ENCODE measurements around the gene TSHZ2.
"Not testable (repeated sequence)": the region's sequence is repeated elsewhere in the genome, so short reads cannot be mapped to it uniquely, and the experiment has no call there.

TSHZ2 gene

GRCh38 chr20:52999040-52999439 lies 26.9 kb downstream of the TSHZ2 start:
- DNase-seq, result no peak

- no peak for DNase-seq
Measured at GRCh38 chr20:53001498-53002301, 29.5 kb downstream of the TSHZ2 start.

DNA sequence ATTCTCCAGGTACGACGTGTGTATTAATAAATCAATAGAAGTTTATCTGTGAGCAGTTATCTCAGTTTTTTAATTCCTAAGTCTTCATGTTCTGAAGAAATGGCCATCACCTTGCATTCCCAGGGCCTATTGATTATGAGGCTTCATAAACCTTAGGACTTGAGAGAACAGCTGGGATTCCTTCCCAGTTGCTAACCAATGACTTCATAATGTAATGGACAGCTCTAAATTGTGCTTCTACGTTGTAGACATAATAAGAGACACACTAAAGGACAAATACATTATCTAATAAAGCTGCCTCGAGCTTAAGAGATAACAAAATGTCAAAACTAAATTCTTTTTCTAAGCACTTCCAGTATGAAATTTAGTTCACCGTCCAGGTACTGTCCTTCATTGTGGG lies 30.6 kb downstream of the TSHZ2 start:
- DNase-seq, result no peak

DNA sequence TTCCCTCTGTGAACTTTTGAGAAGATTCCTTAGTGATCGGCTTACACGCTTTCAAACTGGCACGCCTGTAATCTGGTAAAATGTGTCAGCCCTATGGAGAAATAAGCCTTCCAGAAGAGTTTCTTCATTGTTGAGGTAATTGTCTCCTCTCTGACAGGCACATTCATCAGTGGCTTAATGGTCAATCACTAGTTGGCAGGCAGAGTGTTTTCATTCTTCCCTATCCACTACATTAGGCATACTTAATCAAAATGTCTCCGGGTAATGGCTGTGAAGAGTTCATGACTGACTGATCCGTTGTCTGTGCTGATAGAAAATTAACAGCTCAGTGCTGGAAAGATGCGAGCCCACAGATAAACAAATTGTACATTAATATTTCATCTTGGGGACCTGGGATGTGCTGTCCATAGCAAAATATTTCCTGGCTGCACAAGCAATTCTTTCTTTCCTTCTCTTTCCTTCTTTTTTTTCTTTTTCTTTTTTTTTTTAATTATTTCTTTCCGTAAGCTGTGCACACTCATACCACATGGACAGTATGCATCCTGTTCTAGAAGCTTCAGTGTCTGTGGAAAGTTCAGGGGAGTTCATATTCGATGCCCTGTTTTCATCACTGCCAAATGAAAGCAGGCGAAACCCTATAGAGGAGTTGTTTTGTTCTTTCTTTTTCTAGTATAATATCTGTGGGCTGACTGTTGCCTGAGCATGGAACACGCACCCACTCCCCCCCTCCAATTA lies 31.4 kb downstream of the TSHZ2 start:
- no peak for DNase-seq

GRCh38 chr20:53004267-53004813 lies 32.2 kb downstream of the TSHZ2 start:
- no peak for DNase-seq

GRCh38 chr20:53009979-53010735 lies 38.0 kb downstream of the TSHZ2 start:
- no peak for DNase-seq

- no peak for DNase-seq
Measured at GRCh38 chr20:53011640-53012039, 39.5 kb downstream of the TSHZ2 start.

DNA sequence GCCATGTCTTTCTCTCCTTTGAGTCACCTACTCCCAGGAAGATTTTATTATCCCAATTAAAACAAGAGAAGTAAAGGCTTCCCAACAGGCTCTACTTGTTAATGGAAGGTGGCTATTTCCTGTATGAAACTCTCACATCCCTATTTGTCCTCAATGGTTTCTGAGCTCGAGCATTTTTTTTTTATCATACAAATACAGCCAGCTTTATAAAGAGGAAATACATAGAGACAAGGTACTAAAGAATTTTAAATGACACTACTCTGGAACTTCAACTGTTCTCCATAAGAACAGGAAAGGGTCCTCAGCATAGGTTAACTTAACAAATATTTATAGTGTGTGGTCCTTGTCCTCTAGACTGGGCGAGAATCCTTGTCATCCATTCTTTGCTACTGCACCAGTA lies 41.0 kb downstream of the TSHZ2 start:
- DNase-seq, result no peak

- no peak for DNase-seq
Measured at GRCh38 chr20:53013847-53014246, 41.7 kb downstream of the TSHZ2 start.

DNA sequence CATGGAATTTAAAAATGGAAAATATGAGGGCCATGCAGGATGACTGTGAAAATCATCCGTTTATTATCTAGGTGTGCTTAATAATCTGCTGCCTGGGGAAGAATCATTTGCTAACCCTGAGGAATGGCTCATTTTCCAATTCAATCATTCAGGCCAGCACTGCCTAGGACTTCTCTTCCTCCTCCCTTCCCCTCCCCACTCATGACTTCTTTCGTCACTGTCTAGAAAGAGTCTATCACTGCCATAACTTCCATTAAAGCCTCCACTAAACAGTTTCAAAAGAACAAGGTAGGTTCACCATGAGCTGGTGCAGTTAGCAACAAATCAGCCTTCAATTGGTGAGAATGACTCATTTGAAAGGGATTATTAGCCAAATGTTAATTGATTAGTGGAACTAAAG lies 43.9 kb downstream of the TSHZ2 start:
- DNase-seq, result no peak

DNA sequence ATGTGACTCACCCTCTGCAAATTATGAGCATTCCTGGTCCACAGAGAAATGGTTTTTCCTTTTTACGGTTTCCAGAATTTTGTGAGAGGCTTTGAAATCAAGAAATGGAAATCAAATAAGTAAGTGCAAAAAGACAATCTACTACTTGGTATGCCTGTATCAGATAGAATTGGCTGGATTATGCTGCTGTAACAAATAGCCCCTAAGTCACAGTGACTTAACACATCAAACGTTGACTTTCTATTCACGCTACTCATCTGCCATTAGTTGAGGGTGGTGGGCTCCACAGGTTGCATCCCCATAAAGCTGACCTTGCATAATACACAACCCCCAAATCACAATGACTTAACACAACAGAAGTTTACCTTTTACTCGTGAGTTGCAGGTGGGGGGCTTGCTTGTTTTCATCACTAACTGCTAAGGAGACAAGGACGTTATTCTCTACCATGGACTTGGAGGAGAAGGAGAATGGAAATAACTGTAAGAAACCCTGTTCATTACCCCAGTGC lies 44.4 kb downstream of the TSHZ2 start:
- DNase-seq, result no peak

- no peak for DNase-seq
Measured at GRCh38 chr20:53017206-53017605, 45.0 kb downstream of the TSHZ2 start.

DNA sequence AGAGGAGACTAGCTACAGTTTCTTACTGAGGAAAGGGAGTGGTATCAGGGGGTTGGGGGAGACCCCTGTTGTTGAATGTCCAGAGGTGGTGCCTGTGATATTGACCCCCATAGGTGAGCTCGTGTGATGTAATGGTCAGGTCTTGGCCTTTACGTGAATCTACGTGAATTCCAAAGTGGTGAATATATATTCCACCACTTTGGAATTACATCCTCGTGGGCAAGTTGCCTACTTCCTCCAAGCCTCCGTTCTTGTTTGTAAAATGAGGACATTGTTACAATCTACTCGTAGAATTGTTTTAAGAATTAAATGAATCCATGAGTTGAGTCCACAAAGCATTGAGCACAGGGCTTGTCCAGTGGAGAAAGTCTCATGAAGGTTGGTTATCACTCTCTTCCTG lies 47.3 kb downstream of the TSHZ2 start:
- no peak for DNase-seq

DNA sequence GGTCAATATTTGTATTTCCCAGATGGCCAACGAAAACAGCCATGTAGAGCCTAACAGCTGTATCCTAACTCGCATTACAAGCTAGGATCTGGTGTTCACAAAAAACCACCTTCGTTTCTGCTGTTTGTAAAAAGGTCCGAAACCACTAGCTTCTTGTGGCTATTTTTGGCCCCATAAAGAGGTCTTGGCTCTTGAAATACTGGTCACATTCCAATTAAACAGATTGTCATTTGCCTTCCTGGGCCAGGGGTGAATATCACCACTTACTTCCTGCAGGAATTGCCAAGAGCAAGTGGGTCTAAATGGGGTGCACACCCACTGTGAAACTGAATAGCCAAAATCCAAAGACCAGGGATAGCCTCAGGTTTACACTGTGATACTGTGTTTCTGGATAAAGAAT lies 48.2 kb downstream of the TSHZ2 start:
- no peak for DNase-seq

DNA sequence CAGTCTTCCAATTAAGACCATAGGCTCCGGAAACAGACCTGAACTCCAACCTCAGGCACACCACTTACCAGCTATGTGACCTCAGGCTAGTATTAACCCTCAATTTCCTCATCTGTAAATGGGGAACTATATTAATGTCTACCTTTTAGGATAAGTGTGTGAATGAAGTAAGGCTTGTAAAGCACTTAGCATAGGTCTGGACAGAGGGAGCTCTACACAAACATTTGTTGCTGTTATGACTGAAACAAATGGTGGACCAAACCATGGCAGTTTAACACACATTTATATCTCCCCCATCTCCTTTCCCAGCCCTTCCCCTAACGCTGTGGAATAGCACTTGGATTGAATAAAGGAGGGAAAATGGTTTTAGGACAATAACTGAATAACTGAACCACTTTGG lies 48.7 kb downstream of the TSHZ2 start:
- no peak for DNase-seq

DNA sequence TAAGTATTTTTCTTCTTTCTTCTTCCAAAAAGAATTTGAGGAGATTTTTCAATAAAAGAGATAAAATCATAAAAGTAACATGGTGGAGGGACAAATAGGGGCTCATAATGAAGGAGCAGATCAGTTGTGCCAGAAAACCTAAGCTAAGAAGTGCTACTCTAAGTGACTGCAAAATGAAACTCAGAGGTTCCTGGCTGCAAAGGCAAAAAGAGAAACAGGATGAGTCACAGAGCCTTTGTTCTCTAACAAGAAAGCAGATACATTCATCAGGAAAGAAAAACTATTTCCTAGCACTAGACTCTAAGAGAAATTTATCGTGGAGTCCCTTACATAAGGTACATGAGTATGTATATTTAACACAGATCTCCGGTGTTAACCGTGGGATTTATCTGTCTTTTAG lies 49.8 kb downstream of the TSHZ2 start:
- no peak for DNase-seq

DNA sequence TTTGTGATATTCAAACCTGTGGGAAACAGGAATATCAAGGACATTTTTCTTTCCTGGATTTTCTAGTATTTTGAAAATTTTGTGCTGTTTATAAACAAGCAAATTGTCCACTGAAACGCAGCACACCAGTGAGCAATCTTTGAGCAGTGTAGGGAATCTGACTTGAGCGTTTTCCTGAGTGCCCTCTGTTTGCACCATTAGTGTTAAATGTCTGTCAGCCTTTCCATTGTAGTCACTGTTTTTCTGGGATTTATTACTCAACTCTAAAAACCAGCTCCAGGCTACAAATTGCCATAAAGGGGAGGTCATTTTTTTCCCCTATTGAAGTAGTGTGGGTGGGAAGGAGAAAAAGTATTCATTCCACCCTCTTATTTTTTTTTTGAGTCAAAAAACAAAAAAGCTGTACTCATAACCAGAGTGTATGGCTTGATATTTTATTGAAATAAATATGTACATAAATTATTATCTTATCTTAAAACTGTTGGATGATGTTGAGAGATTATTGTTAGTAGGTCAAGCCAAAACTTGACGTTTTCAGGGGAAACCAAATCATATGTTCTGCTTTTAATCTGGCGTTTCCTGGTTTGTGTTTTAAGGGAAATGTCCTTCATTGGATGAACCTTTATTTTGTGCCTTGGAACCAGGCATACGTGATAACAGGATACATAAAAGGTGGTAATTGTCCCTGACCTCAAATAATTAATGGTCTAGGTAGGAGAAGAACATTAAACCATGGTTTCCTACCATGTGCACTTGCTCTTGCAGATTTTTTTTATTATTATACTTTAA lies 51.8 kb downstream of the TSHZ2 start:
- DNase-seq, result no peak

DNA sequence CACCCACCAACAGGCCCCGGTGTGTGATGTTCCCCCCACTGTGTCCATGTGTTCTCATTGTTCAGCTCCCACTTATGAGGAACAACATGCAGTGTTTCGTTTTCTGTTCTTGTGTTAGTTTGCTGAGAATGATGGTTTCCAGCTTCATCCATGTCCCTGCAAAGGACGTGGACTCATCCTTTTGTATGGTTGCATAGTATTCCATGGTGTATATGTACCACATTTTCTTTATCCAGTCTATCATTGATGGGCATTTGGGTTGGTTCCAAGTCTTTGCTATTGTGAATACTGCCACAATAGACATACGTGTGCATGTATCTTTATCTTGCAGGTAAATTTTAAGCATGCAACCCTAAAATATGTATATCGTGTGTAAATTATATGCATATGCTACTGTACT lies 52.5 kb downstream of the TSHZ2 start:
- not testable (repeated sequence) for DNase-seq

DNA sequence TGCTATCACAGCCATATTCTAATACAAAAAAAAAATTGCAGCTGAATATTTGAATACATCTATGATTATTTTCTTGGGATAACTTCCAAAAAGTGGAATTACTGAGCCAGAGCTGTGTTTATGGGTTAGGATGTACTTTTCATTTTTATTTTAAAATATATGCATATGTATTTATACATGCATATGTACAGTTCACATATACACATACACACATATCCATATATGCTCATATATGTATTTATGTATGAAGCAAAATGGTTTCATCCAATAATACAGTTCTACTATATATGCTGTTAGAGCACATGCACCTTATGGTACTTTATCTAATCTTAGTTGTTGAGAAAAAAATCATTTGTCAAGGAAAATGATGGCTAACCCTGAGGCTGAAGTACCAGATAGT lies 54.9 kb downstream of the TSHZ2 start:
- no peak for DNase-seq

DNA sequence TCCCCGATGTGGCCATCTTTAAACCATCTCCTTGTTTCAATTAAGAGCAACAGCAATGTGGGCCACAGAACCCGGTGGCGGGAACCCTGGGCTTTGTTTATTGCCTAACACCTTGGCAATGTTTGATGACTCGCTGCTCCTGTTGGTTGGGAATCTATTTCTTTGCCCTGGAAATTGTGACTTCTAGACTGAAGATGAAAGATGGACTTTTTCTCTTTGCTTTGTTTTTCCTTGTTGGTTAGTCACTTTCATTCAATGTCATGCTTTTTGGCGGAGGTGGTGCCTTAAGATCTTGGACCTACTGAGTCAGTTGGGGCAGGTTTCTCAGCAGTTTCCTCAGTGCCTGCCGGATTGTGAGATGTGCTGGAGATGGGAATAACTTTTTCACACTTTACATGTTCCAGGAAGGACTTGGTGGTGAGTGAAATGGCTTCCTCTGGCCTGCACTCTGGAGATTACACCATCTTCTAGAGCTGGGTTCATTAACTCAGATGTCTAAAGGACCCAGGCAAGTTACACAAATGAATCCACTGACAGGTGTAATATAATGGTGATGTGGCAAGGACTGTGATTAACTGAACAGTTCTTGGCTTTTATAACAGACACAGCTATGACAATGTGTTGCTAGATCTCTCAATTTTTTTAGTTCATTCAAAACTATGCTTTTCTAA lies 56.3 kb downstream of the TSHZ2 start:
- no peak for DNase-seq

GRCh38 chr20:53030061-53030460 lies 57.9 kb downstream of the TSHZ2 start:
- no peak for DNase-seq

DNA sequence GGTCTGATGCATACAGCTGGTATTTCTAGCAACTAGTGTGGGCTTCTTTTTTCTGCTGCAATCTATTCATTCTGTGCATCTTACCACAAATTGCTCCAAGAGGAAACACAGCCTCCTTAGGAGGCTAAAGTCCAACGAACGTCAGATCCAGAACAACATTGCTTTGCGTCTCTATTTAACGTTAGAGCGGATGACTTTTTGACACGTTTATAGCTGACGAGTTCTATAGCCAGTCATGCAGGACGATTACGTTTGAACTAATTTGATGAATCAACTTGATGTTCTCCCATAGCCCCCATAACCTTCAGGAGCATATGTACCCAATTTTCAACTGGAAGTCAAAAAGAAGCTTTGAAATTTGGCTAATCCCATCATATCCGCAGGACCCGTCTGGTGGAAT lies 59.9 kb downstream of the TSHZ2 start:
- no peak for DNase-seq
